ENCODE results near the gene TMEM119.

GRCh38 chr12:108582509-108582908 lies 15.4 kb downstream of the TMEM119 start:
- TF ChIP-seq CTCF (IDR thresholded peaks at IDR 0.05) (no peak), ZFX (IDR thresholded peaks at IDR 0.05; ENCODE audit: borderline replicate concordance) (no peak)
